GM10266 (cell line): ENCODE results near the gene RASSF8.

Experiments
- DNase-seq: peaks from one replicate; pipeline ENCODE4 v3.0.0; 2012; ENCODE audit errors: extremely low spot score
- CTCF ChIP-seq: IDR thresholded peaks from 2 replicates; pipeline ENCODE4 v1.5.1; 2012; ENCODE audit warnings: mild to moderate bottlenecking, low read depth; ENCODE audit not compliant: control insufficient read depth, insufficient read depth; ENCODE audit errors: missing control alignments

Gene RASSF8

DNA sequence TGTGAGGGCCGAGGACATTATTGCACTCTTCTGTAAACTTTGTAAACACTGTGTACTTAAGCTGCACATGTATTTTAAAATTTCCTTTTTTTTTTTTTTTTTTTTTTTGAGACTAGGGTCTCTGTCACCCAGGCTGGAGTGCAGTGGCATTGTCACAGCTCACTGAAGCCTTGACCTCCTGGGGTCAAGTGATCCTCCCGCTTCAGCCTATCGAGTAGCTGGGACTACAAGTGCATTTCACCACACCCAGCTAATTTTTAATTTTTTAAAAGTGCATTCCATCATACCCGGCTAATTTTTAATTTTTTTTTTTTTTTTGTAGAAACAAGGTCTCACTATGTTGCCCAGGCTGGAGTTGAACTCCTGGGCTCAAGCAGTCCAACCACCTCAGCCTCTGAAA lies 42.4 kb downstream of the RASSF8 start:
- DNase-seq: no peak
- TF ChIP-seq CTCF: no peak

GRCh38 chr12:26001530-26001929 lies 43.0 kb downstream of the RASSF8 start:
- TF ChIP-seq CTCF: no peak
- DNase-seq: no peak

- DNase-seq: no peak
- TF ChIP-seq CTCF: no peak
These were observed 44.6 kb downstream of the RASSF8 start for GRCh38 chr12:26003065-26003464.

DNA sequence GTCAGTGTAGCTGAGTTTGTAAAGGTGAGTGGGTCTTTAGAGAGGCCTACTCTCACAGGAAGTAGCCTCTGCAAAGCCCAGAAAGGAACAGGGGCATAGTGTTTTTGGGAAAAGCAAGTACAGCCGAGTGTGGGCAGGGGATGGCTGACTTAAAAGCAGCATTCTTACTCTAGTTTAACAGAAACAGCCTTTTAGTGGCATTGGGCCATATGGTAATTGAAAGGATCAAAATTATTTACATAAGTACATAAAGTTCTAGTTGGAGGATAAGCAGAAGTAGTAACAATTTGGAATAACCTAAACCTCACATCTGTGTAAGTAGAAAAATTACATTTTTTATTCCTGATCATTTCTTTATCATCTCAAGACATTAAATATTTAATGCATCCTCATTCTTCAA lies 49.1 kb downstream of the RASSF8 start:
- no peak for TF ChIP-seq CTCF

DNA sequence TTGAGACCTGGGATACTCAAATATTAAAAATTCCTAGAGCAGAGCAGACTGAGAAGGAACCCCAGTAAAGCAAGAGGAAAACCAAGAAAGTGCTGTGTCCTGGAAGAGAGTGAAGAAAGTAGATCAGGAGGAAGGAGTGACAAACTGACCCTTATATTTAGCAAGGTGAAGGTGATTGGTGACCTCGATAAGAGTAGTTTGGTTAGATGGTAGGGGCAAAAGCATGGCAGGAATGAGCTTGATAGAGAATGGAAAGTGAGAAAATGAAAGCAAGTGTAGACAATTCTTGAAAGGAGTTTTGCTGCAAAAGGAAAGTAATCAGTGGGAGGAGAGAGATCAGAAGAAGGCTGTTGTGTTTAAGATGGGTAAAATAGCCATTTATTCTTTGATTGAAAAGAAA lies 51.1 kb downstream of the RASSF8 start:
- no peak for DNase-seq
- TF ChIP-seq CTCF: no peak

More for the DNA sequence above, 49.1 kb downstream of the RASSF8 start:
- no peak for DNase-seq

- TF ChIP-seq CTCF: no peak
These were observed 51.9 kb downstream of the RASSF8 start for GRCh38 chr12:26010293-26010821.

DNA sequence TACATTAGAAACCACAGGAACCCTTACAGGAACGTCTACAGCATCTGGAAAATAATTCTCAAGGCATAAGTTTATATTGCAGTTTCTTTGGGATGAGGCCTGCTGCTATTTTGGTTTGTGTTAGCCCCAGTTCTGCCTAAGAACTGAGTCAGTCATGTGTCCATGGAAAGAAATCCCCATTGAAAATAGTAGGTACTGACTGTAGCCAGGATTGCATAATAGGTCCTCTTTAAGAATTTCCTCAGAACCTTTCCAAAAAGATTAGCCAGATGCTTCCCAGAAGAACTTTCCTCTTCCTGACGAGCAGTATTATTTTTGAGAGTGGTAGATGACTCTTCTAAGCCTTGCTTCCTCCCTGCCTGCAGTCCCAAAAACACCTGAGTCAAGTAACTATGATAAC lies 52.6 kb downstream of the RASSF8 start:
- DNase-seq: no peak
- no peak for TF ChIP-seq CTCF

More at GRCh38 chr12:26010293-26010821, 51.9 kb downstream of the RASSF8 start:
- DNase-seq: no peak
